ENCODE results near the gene BLOC1S4.
"Not testable (repeated sequence)": the region's sequence is repeated elsewhere in the genome, so short reads cannot be mapped to it uniquely, and the experiment has no call there.

BLOC1S4 gene

GRCh38 chr4:6718932-6719610, 3.1 kb downstream of the BLOC1S4 start:
- DNase-seq (ENCODE audit: low spot score) = no peak

- no peak for DNase-seq (ENCODE audit: low spot score)
These were observed 3.7 kb downstream of the BLOC1S4 start for GRCh38 chr4:6719611-6720179.

- DNase-seq (ENCODE audit: low spot score) = peak; percentile 75
These were observed 4.3 kb downstream of the BLOC1S4 start for GRCh38 chr4:6720202-6720699.

- no peak for DNase-seq (ENCODE audit: low spot score)
These were observed 5.1 kb downstream of the BLOC1S4 start for GRCh38 chr4:6721121-6721520.

- no peak for DNase-seq (ENCODE audit: low spot score)
These were observed 6.9 kb downstream of the BLOC1S4 start for GRCh38 chr4:6722891-6723290.

- no peak for DNase-seq (ENCODE audit: low spot score)
These were observed 7.9 kb downstream of the BLOC1S4 start for GRCh38 chr4:6723851-6724250.

- DNase-seq (ENCODE audit: low spot score) = no peak
These were observed 8.6 kb downstream of the BLOC1S4 start for GRCh38 chr4:6724421-6725111.

GRCh38 chr4:6725427-6725961, 9.5 kb downstream of the BLOC1S4 start:
- not testable (repeated sequence) for DNase-seq (ENCODE audit: low spot score)

- DNase-seq (ENCODE audit: low spot score) = no peak
These were observed 11.3 kb downstream of the BLOC1S4 start for GRCh38 chr4:6727081-6727942.

- no peak for DNase-seq (ENCODE audit: low spot score)
These were observed 11.9 kb downstream of the BLOC1S4 start for GRCh38 chr4:6727943-6728250.

GRCh38 chr4:6728320-6729029, 12.5 kb downstream of the BLOC1S4 start:
- no peak for DNase-seq (ENCODE audit: low spot score)

- no peak for DNase-seq (ENCODE audit: low spot score)
These were observed 14.8 kb downstream of the BLOC1S4 start for GRCh38 chr4:6730603-6731317.

- DNase-seq (ENCODE audit: low spot score) = no peak
These were observed 15.3 kb downstream of the BLOC1S4 start for GRCh38 chr4:6731318-6731675.

GRCh38 chr4:6731780-6732179, 15.8 kb downstream of the BLOC1S4 start:
- DNase-seq (ENCODE audit: low spot score) = no peak

GRCh38 chr4:6732441-6733357, 16.7 kb downstream of the BLOC1S4 start:
- no peak for DNase-seq (ENCODE audit: low spot score)

GRCh38 chr4:6733358-6734164, 17.6 kb downstream of the BLOC1S4 start:
- DNase-seq (ENCODE audit: low spot score) = no peak

GRCh38 chr4:6734165-6734786, 18.3 kb downstream of the BLOC1S4 start:
- no peak for DNase-seq (ENCODE audit: low spot score)

- no peak for DNase-seq (ENCODE audit: low spot score)
These were observed 23.9 kb downstream of the BLOC1S4 start for GRCh38 chr4:6739920-6740319.

GRCh38 chr4:6740347-6740746, 24.4 kb downstream of the BLOC1S4 start:
- DNase-seq (ENCODE audit: low spot score) = no peak
